Measurements from ENCODE around the gene UQCR11. TPM values are rescaled to one million over a fixed set of nuclear protein-coding genes. Genes with fewer than 3 reads are reported as not detected.

The UQCR11 gene
- total and polyA plus RNA-seq, 7 donors = 81.1 to 339 (median 158) TPM

- H3K27ac ChIP-seq = no peak overlapping the region
- TF ChIP-seq CTCF (IDR thresholded peaks at IDR 0.05) (no peak), EP300 (IDR thresholded peaks at IDR 0.05) (no peak), POLR2A (IDR thresholded peaks at IDR 0.05) (no peak), POLR2AphosphoS5 (IDR thresholded peaks at IDR 0.05) (no peak)
- H3K4me3 ChIP-seq = no peak overlapping the region
- no peak for DNase-seq
- H3K27me3 ChIP-seq = no peaks in the 10 kb centered on the region
- 97% methylated on average over 34 of the region's 34 CpGs for WGBS, 2 donors
- H3K9me3 ChIP-seq = no peaks in the 10 kb centered on the region
- H3K4me1 ChIP-seq = peaks cover 0 to 6% (median 3%) of the 10 kb centered on the region in 4 donors
- intact Hi-C loops (cut with DNase I) = no loop called here
- H3K36me3 ChIP-seq = peaks cover 0 to 30% (median 9%) of the 10 kb centered on the region in 4 donors
These were observed 31.3 kb upstream of the UQCR11 start for GRCh38 chr19:1636325-1637236.

- H3K36me3 ChIP-seq = peaks cover 0 to 41% (median 9%) of the 10 kb centered on the region in 4 donors
- DNase-seq = no peak
- 98% methylated on average over 5 of the region's 5 CpGs for WGBS, 2 donors
- no peak overlapping the region for H3K27ac ChIP-seq
- no peaks in the 10 kb centered on the region for H3K27me3 ChIP-seq
- peaks cover 0 to 4% (median under 1%) of the 10 kb centered on the region in 4 donors for H3K4me1 ChIP-seq
- intact Hi-C loops (cut with DNase I) = no loop called here
- no peak overlapping the region for H3K4me3 ChIP-seq
- no peaks in the 10 kb centered on the region for H3K9me3 ChIP-seq
- TF ChIP-seq POLR2A (IDR thresholded peaks at IDR 0.05) = no peak
- TF ChIP-seq POLR2AphosphoS5 (IDR thresholded peaks at IDR 0.05) = no peak
- no peak for TF ChIP-seq CTCF (IDR thresholded peaks at IDR 0.05)
- no peak for TF ChIP-seq EP300 (IDR thresholded peaks at IDR 0.05)
These were observed 29.6 kb upstream of the UQCR11 start for GRCh38 chr19:1634938-1635243.

GRCh38 chr19:1634242-1634937 is 29.1 kb upstream of the UQCR11 start:
- no peak overlapping the region for H3K4me3 ChIP-seq
- no peak overlapping the region for H3K27ac ChIP-seq
- no peak for DNase-seq
- TF ChIP-seq POLR2AphosphoS5 (IDR thresholded peaks at IDR 0.05) (no peak), CTCF (IDR thresholded peaks at IDR 0.05) (no peak), EP300 (IDR thresholded peaks at IDR 0.05) (no peak), POLR2A (IDR thresholded peaks at IDR 0.05) (no peak)
- intact Hi-C loops (cut with DNase I) = no loop called here
- H3K36me3 ChIP-seq = peaks cover 0 to 41% (median 9%) of the 10 kb centered on the region in 4 donors
- no peaks in the 10 kb centered on the region for H3K27me3 ChIP-seq
- no peaks in the 10 kb centered on the region for H3K9me3 ChIP-seq
- WGBS, 2 donors = 96% methylated on average over 19 of the region's 19 CpGs
- H3K4me1 ChIP-seq = no peaks in the 10 kb centered on the region

- no peak for DNase-seq
- no peak for TF ChIP-seq EP300 (IDR thresholded peaks at IDR 0.05)
- no peak for TF ChIP-seq POLR2A (IDR thresholded peaks at IDR 0.05)
- no peak for TF ChIP-seq CTCF (IDR thresholded peaks at IDR 0.05)
- no peak for TF ChIP-seq POLR2AphosphoS5 (IDR thresholded peaks at IDR 0.05)
- WGBS, 2 donors = 57 to 85% methylated on average over 11 of the region's 11 CpGs
- Histone ChIP-seq H3K27me3 (no peaks in the 10 kb centered on the region), H3K4me3 (no peak overlapping the region), H3K27ac (no peak overlapping the region), H3K4me1 (no peaks in the 10 kb centered on the region), H3K36me3 (peaks cover 0 to 41% (median 6%) of the 10 kb centered on the region in 4 donors), H3K9me3 (no peaks in the 10 kb centered on the region)
- intact Hi-C loops (cut with DNase I) = no loop called here
These were observed 28.1 kb upstream of the UQCR11 start for GRCh38 chr19:1633269-1633826.

All from sigmoid colon (tissue), 7 donors.